ENCODE data around the gene SERPINE1.

Gene SERPINE1

DNA sequence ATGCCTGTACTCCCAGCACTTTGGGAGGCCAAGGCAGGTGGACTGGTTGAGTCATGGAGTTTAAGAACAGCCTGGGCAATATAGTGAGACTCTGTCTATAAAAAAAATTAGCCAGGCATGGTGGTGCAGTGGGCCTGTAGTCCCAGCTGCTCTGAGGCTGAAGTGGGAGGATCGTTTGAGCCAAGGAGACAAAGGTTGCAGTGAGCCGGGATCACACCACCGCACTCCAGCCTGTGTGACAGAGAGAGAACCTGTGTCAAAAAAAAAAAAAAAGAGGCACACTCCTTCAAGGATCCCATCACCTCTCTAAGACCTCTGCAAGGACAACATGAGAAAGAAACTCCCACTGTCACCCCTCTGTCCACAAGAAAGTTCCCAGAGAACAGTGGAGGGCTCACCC is 48.8 kb downstream of the SERPINE1 start:
- H3K27me3 Mint-ChIP-seq = peaks cover 100% of the 10 kb centered on the region
- no peak overlapping the region for H3K27ac Mint-ChIP-seq
- H3K4me3 Mint-ChIP-seq = no peak overlapping the region
- no peak for ATAC-seq
- DNase-seq = no peak
- H3K9me3 Mint-ChIP-seq = no peaks in the 10 kb centered on the region
- peaks cover 61% of the 10 kb centered on the region for H3K4me1 Mint-ChIP-seq

DNA sequence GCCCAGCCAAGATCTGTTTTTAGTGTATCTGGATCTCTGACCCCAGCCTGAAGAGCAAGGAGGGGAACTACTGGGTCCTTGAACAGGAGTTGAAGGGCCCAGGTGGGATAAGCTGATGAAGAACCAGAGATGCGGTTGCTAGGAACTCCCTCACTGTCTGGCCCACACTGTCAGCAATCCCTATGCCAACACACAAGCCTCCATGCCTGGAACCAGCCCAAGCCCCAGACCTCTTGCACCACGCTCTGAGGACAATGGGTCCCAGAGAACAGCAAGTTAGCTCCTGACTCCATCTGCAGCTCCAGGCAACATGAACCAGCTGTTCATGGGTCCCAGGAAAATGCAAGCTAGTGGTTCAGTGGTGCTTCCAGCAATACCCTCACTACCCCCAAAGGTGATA is 50.7 kb downstream of the SERPINE1 start:
- DNase-seq (no peak), ATAC-seq (no peak)
- H3K27ac Mint-ChIP-seq = no peak overlapping the region
- peaks cover 44% of the 10 kb centered on the region for H3K4me1 Mint-ChIP-seq
- H3K27me3 Mint-ChIP-seq = peaks cover 97% of the 10 kb centered on the region
- no peak overlapping the region for H3K4me3 Mint-ChIP-seq
- no peaks in the 10 kb centered on the region for H3K9me3 Mint-ChIP-seq

DNA sequence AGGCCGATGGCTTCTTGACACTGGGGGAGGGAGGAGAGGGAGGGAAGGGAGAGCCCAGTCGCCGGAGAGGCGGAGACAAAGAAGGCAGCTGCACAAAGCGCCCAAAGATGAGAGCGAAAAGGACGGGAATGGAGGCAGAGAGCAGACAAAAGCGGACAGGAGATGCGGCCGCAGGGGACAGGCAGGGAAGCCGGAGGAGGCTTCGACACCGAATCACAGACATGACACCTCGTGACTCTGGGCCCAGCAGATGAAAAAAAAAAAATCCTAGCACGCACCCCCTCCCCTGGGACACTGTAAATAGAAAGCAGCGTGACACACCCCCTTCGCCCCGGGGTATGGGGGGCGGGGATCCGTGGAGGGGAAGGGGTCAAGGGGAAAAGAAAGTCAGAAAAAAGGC is 52.2 kb downstream of the SERPINE1 start:
- ATAC-seq = no peak
- Mint-ChIP-seq H3K4me3 (peak overlapping the region; percentile 26 to 27), H3K9me3 (no peaks in the 10 kb centered on the region), H3K27ac (peak overlapping the region in 1 of 2 donors; percentile 43), H3K27me3 (peaks cover 86% of the 10 kb centered on the region), H3K4me1 (peaks cover 29% of the 10 kb centered on the region)
- DNase-seq = no peak

DNA sequence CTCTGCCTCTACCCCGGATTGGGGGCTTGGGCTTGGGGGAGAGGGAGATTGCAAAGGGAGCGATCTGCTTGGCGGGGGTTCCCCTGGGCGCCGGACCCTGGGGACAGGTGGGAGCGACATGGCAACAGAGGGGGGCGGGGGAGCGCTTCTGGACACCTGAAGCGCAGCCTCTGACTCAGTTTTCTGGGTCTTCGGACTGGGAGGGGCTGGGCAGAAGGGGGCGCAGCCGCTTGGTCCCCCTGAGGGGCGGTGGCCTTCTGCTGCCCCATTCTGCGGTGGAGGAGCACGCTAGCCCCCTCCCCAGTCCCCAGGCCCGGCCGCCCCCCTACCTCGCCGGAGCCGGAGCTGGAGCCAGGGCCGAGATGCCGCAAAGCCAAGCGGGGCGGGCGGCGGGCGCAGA is 52.8 kb downstream of the SERPINE1 start:
- no peak for ATAC-seq
- no peak overlapping the region for H3K4me3 Mint-ChIP-seq
- peaks cover 23% of the 10 kb centered on the region for H3K4me1 Mint-ChIP-seq
- no peak for DNase-seq
- H3K9me3 Mint-ChIP-seq = no peaks in the 10 kb centered on the region
- peaks cover 85% of the 10 kb centered on the region for H3K27me3 Mint-ChIP-seq
- H3K27ac Mint-ChIP-seq = no peak overlapping the region

DNA sequence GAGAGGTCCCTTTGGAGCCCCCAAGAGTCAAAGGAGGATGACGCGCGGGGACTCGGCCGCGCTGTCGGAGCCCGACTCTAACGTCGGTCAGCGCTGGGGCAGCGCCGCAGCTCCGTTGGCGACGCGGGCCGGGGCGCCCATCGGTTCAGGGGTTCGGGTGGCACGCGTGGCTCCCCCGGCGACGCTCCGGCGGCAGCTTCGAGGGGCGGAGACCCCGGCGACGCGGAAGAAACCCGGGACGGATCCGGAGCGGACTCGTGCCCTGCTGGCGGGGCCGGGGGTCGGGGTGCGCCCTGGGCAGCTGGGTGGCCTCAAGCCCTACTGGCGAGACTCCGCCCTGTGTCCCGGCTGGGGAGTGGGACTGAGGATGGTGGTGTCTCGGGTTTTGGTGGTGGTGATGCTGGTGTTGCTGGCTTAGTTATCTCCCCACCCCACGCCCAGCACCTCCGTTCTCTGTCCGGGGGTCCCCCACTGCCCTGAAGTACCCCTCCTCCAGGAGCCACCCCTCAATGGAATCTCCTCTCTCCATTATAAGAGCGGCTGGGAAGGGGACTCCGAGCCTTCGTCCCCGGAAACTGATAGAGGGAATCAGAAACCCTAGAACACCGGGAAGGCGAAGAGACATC is 53.3 kb downstream of the SERPINE1 start, which contains the start of gene NAT16:
Gene NAT16, minus strand, starts transcription at position 164 of the 626 bp plus-strand sequence. CDS start 5,486 bp downstream, outside the sequence.
- Mint-ChIP-seq H3K4me1 (peaks cover 22% of the 10 kb centered on the region), H3K27ac (peak within 1 kb of the TSS in 1 of 2 donors; percentile 25), H3K27me3 (peaks cover 85% of the 10 kb centered on the region), H3K4me3 (peak within 1 kb of the TSS; percentile 35 to 56), H3K9me3 (no peaks in the 10 kb centered on the region)
- peak; percentile 7 for ATAC-seq
- no peak for DNase-seq

DNA sequence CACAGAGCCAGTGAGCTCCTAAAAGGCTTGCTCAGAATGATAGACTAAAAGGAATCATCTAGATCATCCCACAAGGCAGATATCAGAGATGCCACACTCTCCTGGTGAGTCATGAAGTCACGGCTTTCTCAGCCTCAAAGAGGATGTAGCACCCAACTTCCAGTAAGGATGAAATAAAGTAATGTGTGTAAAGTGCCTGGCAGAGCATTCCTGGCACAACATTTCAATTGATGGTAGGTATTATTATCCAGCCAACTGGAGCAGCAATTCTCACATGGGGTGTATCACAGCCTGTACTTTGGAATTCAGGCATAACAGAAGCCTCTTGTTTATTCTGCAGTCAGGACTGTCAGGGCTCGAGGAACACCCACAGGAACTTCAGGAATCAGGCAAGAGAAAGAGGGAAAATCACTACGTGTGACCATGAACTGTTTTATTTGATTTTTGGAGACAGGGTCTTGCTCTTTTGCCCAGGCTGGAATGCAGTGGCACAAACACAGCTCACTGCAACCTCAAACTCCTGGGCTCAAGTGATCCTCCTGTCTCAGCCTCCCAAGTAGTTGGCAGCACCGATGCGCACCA is 58.4 kb downstream of the SERPINE1 start:
- peaks cover 47% of the 10 kb centered on the region for H3K27me3 Mint-ChIP-seq

DNA sequence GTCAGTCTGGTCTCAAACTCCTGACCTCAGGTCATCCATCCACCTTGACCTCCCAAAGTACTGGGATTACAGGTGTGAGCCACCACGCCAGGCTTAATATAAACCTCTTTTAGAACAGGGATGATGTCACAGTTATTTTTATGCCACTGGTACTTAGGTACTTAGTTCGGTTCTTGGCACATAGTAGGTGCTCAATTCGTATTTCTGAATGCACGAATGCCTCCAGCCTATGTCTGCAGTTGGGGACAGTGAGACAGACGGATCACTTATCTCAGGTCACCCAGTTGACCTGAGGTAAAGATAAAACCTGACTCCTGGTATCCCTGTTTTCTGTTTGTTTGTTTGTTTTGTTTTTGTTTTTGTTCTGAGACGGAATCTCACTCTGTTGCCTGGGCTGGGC is 59.3 kb downstream of the SERPINE1 start:
- Mint-ChIP-seq H3K9me3 (no peaks in the 10 kb centered on the region), H3K4me3 (no peak overlapping the region), H3K27me3 (peaks cover 43% of the 10 kb centered on the region), H3K27ac (no peak overlapping the region), H3K4me1 (no peaks in the 10 kb centered on the region)
- no peak for ATAC-seq
- DNase-seq = no peak

More for the DNA sequence above, 58.4 kb downstream of the SERPINE1 start:
- H3K27ac Mint-ChIP-seq = no peak overlapping the region
- H3K4me1 Mint-ChIP-seq = peaks cover 6% of the 10 kb centered on the region
- H3K9me3 Mint-ChIP-seq = no peaks in the 10 kb centered on the region
- ATAC-seq (no peak), DNase-seq (no peak)
- H3K4me3 Mint-ChIP-seq = no peak overlapping the region

DNA sequence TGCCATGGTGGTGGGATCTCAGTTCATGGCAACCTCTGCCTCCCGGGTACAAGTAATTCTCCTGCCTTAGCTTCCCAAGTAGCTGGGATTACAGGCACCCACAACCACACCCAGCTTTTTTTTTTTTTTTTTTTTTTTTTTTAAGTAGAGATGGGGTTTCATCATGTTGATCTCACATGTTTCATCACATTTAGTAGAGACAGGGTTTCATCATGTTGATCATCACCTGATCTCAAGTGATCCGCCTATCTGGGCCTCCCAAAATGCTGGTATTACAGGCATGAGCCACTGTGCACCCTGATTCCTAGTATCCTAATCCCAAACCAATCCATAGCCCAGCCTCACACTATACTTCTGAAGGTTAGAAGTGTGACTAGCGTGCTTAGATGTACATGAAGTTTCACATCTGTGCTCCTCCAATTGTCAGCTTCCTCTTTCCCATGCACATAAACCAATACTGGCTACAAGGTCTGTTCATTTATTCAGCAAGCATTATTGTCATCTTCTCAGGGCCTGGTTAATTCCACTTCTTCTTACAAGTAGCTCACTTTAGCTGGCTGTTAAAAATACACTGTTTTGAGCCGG is 60.0 kb downstream of the SERPINE1 start:
- ATAC-seq (no peak), DNase-seq (no peak)
- Mint-ChIP-seq H3K27me3 (peaks cover 38% of the 10 kb centered on the region), H3K4me1 (no peaks in the 10 kb centered on the region), H3K27ac (no peak overlapping the region), H3K4me3 (no peak overlapping the region), H3K9me3 (no peaks in the 10 kb centered on the region)

Measured in stimulated activated naive CD8-positive, alpha-beta T cell treated with anti-CD3 and anti-CD28 coated beads, Interleukin-15, amount 100 ng/mL, for 72 hours (primary cell).